Activated T-helper 17 cell treated with anti-CD3 and anti-CD28 coated beads, Interleukin-2, amount 50 U/mL, for 72 hours (primary cell): ENCODE results near the gene LACRT. TPM values are rescaled to one million over a fixed set of nuclear protein-coding genes. Genes with fewer than 3 reads are reported as not detected.
A peak's percentile ranks its signal among the peaks of the same experiment; 100 is the strongest.
"Not testable (repeated sequence)": the region's sequence is repeated elsewhere in the genome, so short reads cannot be mapped to it uniquely, and the experiment has no call there.

Experiments used
- ATAC-seq: fragments of 150-1000 bp; cut with Tn5 transposase; replicated peaks from 2 replicates; pipeline ENCODE4 v1.10.0; 2021; ENCODE audit warnings: mild to moderate bottlenecking, moderate library complexity
- H3K27ac Mint-ChIP-seq: one replicate; pipeline ENCODE4 v1.8.0; 2022; ENCODE audit warnings: mixed read lengths
- H3K27me3 Mint-ChIP-seq: one replicate; pipeline ENCODE4 v1.8.0; 2022; ENCODE audit warnings: mixed read lengths
- H3K36me3 Mint-ChIP-seq: one replicate; pipeline ENCODE4 v1.8.0; 2022; ENCODE audit warnings: low read depth, mild to moderate bottlenecking, mixed read lengths
- H3K4me1 Mint-ChIP-seq: one replicate; pipeline ENCODE4 v1.8.0; 2022; ENCODE audit warnings: mixed read lengths
- H3K4me3 Mint-ChIP-seq: one replicate; pipeline ENCODE4 v1.8.0; 2022; ENCODE audit warnings: mild to moderate bottlenecking, mixed read lengths
- H3K9me3 Mint-ChIP-seq: one replicate; pipeline ENCODE4 v1.8.0; 2022; ENCODE audit warnings: mixed read lengths
- total RNA-seq, 2 donors: library from RNA; stranded (reverse); gene quantifications; one replicate each; pipeline ENCODE4 v1.2.3, GENCODE V29; 2022

Gene LACRT
- total RNA-seq, 2 donors from 2014 or later, result not detected

- Mint-ChIP-seq H3K9me3 (no peaks in the 10 kb centered on the region), H3K27ac (no peak overlapping the region), H3K4me1 (no peaks in the 10 kb centered on the region), H3K4me3 (no peak overlapping the region), H3K36me3 (no peaks in the 10 kb centered on the region), H3K27me3 (peaks cover 21% of the 10 kb centered on the region)
- ATAC-seq, result no peak
Measured at GRCh38 chr12:54654926-54655325, 20.2 kb upstream of the LACRT start.

- Mint-ChIP-seq H3K27me3 (peaks cover 18% of the 10 kb centered on the region), H3K4me1 (no peaks in the 10 kb centered on the region), H3K36me3 (no peaks in the 10 kb centered on the region), H3K4me3 (no peak overlapping the region), H3K27ac (no peak overlapping the region), H3K9me3 (no peaks in the 10 kb centered on the region)
- ATAC-seq, result no peak
Measured at GRCh38 chr12:54653025-54653424, 18.3 kb upstream of the LACRT start.

- no peak overlapping the region for H3K27ac Mint-ChIP-seq
- no peaks in the 10 kb centered on the region for H3K36me3 Mint-ChIP-seq
- no peak overlapping the region for H3K4me3 Mint-ChIP-seq
Measured at GRCh38 chr12:54650889-54651288, 16.2 kb upstream of the LACRT start.

GRCh38 chr12:54650409-54650808 is 15.7 kb upstream of the LACRT start:
- peaks cover 38% of the 10 kb centered on the region for H3K27me3 Mint-ChIP-seq
- no peak overlapping the region for H3K27ac Mint-ChIP-seq
- no peak overlapping the region for H3K4me3 Mint-ChIP-seq
- no peaks in the 10 kb centered on the region for H3K4me1 Mint-ChIP-seq
- H3K9me3 Mint-ChIP-seq, result no peaks in the 10 kb centered on the region
- peak; percentile 45 for ATAC-seq
- H3K36me3 Mint-ChIP-seq, result no peaks in the 10 kb centered on the region

More at GRCh38 chr12:54650889-54651288, 16.2 kb upstream of the LACRT start:
- no peaks in the 10 kb centered on the region for H3K9me3 Mint-ChIP-seq
- no peaks in the 10 kb centered on the region for H3K4me1 Mint-ChIP-seq
- H3K27me3 Mint-ChIP-seq, result peaks cover 36% of the 10 kb centered on the region
- no peak for ATAC-seq

GRCh38 chr12:54649825-54650224 is 15.1 kb upstream of the LACRT start:
- no peak for ATAC-seq
- Mint-ChIP-seq H3K4me3 (no peak overlapping the region), H3K27ac (no peak overlapping the region), H3K4me1 (no peaks in the 10 kb centered on the region), H3K36me3 (no peaks in the 10 kb centered on the region), H3K9me3 (no peaks in the 10 kb centered on the region), H3K27me3 (peaks cover 42% of the 10 kb centered on the region)

GRCh38 chr12:54648265-54648664 is 13.6 kb upstream of the LACRT start, which contains the start of gene DCD:
DCD (minus strand) TSS chr12:54648365; CDS start chr12:54648303, 62 bp downstream.
- no peak for ATAC-seq
- Mint-ChIP-seq H3K9me3 (no peaks in the 10 kb centered on the region), H3K36me3 (no peaks in the 10 kb centered on the region), H3K4me1 (no peaks in the 10 kb centered on the region), H3K4me3 (no peak within 1 kb of the TSS), H3K27me3 (peaks cover 50% of the 10 kb centered on the region), H3K27ac (no peak within 1 kb of the TSS)

GRCh38 chr12:54641554-54641953 is 6.9 kb upstream of the LACRT start:
- no peak overlapping the region for H3K27ac Mint-ChIP-seq
- peaks cover 32% of the 10 kb centered on the region for H3K27me3 Mint-ChIP-seq
- no peaks in the 10 kb centered on the region for H3K9me3 Mint-ChIP-seq
- H3K4me3 Mint-ChIP-seq, result no peak overlapping the region
- H3K4me1 Mint-ChIP-seq, result no peaks in the 10 kb centered on the region
- no peaks in the 10 kb centered on the region for H3K36me3 Mint-ChIP-seq
- no peak for ATAC-seq

GRCh38 chr12:54641089-54641488 is 6.4 kb upstream of the LACRT start:
- no peaks in the 10 kb centered on the region for H3K9me3 Mint-ChIP-seq
- no peak for ATAC-seq
- no peak overlapping the region for H3K27ac Mint-ChIP-seq
- peaks cover 27% of the 10 kb centered on the region for H3K27me3 Mint-ChIP-seq
- no peaks in the 10 kb centered on the region for H3K4me1 Mint-ChIP-seq
- no peak overlapping the region for H3K4me3 Mint-ChIP-seq
- H3K36me3 Mint-ChIP-seq, result no peaks in the 10 kb centered on the region

GRCh38 chr12:54639112-54639511 is 4.4 kb upstream of the LACRT start:
- not testable (repeated sequence) for H3K36me3 Mint-ChIP-seq, ATAC-seq, H3K4me3 Mint-ChIP-seq, H3K4me1 Mint-ChIP-seq, H3K27ac Mint-ChIP-seq, H3K9me3 Mint-ChIP-seq
- H3K27me3 Mint-ChIP-seq, result peaks cover 20% of the 10 kb centered on the region

- Mint-ChIP-seq H3K27ac (no peak overlapping the region), H3K36me3 (no peaks in the 10 kb centered on the region), H3K27me3 (peaks cover 45% of the 10 kb centered on the region), H3K4me1 (no peaks in the 10 kb centered on the region), H3K9me3 (peaks cover 6% of the 10 kb centered on the region), H3K4me3 (no peak overlapping the region)
- ATAC-seq, result no peak
Measured at GRCh38 chr12:54631988-54632728, 2.5 kb downstream of the LACRT start.

- no peaks in the 10 kb centered on the region for H3K36me3 Mint-ChIP-seq
- peaks cover 6% of the 10 kb centered on the region for H3K9me3 Mint-ChIP-seq
- no peak for ATAC-seq
- no peaks in the 10 kb centered on the region for H3K4me1 Mint-ChIP-seq
- peaks cover 48% of the 10 kb centered on the region for H3K27me3 Mint-ChIP-seq
- no peak overlapping the region for H3K4me3 Mint-ChIP-seq
- no peak overlapping the region for H3K27ac Mint-ChIP-seq
Measured at GRCh38 chr12:54631551-54631950, 3.1 kb downstream of the LACRT start.

GRCh38 chr12:54629925-54630324 is 4.8 kb downstream of the LACRT start:
- ATAC-seq, result no peak
- peaks cover 48% of the 10 kb centered on the region for H3K27me3 Mint-ChIP-seq
- H3K4me3 Mint-ChIP-seq, result no peak overlapping the region
- no peaks in the 10 kb centered on the region for H3K4me1 Mint-ChIP-seq
- no peak overlapping the region for H3K27ac Mint-ChIP-seq
- H3K36me3 Mint-ChIP-seq, result no peaks in the 10 kb centered on the region
- peaks cover 6% of the 10 kb centered on the region for H3K9me3 Mint-ChIP-seq

- no peaks in the 10 kb centered on the region for H3K4me1 Mint-ChIP-seq
- H3K27ac Mint-ChIP-seq, result no peak overlapping the region
- peaks cover 6% of the 10 kb centered on the region for H3K9me3 Mint-ChIP-seq
- no peak for ATAC-seq
- no peak overlapping the region for H3K4me3 Mint-ChIP-seq
- H3K27me3 Mint-ChIP-seq, result peaks cover 53% of the 10 kb centered on the region
- no peaks in the 10 kb centered on the region for H3K36me3 Mint-ChIP-seq
Measured at GRCh38 chr12:54628186-54628846, 6.4 kb downstream of the LACRT start.

- no peak for ATAC-seq
- H3K27ac Mint-ChIP-seq, result no peak overlapping the region
- no peaks in the 10 kb centered on the region for H3K36me3 Mint-ChIP-seq
- no peaks in the 10 kb centered on the region for H3K4me1 Mint-ChIP-seq
- H3K4me3 Mint-ChIP-seq, result no peak overlapping the region
- H3K9me3 Mint-ChIP-seq, result peaks cover 6% of the 10 kb centered on the region
- H3K27me3 Mint-ChIP-seq, result peaks cover 55% of the 10 kb centered on the region
Measured at GRCh38 chr12:54627304-54627703, 7.4 kb downstream of the LACRT start.

- Mint-ChIP-seq H3K36me3 (no peaks in the 10 kb centered on the region), H3K27me3 (peaks cover 61% of the 10 kb centered on the region), H3K4me1 (no peaks in the 10 kb centered on the region), H3K27ac (no peak overlapping the region), H3K9me3 (peaks cover 6% of the 10 kb centered on the region), H3K4me3 (no peak overlapping the region)
- no peak for ATAC-seq
Measured at GRCh38 chr12:54625598-54625997, 9.1 kb downstream of the LACRT start.
